ENCODE data around the gene RFX1.

DNA sequence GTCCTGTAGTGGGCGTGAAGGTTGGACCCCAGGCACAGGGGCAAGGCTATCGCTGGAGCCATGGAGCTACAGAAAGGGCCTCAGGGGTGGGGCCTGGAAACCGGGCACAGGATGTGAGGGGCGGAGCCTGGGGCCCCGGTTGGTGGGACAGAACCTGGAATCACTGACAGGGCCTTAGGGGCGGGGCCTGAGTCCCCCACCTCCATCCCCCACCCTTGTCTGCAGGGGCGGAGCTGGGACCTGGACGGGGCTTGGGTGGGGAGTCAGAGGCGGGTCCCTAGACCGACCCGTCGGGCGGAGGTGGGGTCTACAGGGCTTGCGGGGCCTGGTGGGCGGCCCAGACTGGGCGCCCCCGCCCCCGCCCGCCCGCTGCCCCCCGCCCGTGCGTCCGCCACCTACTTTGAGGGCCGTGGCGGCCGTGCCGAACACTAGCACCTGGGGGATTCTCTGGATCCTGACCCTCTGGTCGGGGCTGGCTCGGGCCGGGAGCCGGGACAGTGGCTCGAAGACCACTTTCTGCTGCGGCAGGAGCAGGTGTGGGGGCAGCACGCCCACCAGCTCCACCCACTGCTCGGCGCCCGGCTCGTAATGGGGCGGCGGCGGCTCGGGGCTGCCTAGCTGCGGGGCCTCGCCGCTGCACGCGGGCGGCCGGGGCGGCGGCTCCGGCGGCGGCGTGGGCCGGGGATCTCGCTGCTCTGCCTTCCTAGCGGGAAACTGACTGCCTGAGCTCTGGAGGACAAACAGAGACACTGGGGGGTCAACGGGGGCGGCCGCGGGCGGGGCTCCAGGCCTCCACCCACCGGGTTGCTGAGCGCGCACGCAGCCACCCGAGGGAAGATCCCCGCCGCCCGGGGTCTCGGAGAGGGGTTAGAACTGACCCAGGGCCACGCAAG lies 27.5 kb downstream of the RFX1 start:
- TF ChIP-seq, protein P1, sequence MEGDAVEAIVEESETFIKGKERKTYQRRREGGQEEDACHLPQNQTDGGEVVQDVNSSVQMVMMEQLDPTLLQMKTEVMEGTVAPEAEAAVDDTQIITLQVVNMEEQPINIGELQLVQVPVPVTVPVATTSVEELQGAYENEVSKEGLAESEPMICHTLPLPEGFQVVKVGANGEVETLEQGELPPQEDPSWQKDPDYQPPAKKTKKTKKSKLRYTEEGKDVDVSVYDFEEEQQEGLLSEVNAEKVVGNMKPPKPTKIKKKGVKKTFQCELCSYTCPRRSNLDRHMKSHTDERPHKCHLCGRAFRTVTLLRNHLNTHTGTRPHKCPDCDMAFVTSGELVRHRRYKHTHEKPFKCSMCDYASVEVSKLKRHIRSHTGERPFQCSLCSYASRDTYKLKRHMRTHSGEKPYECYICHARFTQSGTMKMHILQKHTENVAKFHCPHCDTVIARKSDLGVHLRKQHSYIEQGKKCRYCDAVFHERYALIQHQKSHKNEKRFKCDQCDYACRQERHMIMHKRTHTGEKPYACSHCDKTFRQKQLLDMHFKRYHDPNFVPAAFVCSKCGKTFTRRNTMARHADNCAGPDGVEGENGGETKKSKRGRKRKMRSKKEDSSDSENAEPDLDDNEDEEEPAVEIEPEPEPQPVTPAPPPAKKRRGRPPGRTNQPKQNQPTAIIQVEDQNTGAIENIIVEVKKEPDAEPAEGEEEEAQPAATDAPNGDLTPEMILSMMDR (IDR thresholded peaks at IDR 0.05; ENCODE audit: low read depth, low read length), result no peak
- no peak for TF ChIP-seq EZH2phosphoT487 (IDR thresholded peaks at IDR 0.05; ENCODE audit: low read depth)

Measured in OCI-LY3 (cell line).